Erythroblast (primary cell): Measurements from ENCODE around the gene QRFP.

Source experiments
- GATA1 ChIP-seq: IDR thresholded peaks from 2 replicates; pipeline ENCODE4 v1.6.1; 2011; ENCODE audit warnings: low read depth, mild to moderate bottlenecking, control low read depth, low read length, moderate library complexity
- POLR2A ChIP-seq: IDR thresholded peaks from 2 replicates; pipeline ENCODE4 v1.6.1; 2011; ENCODE audit warnings: mild to moderate bottlenecking, low read length

- no peak for TF ChIP-seq POLR2A
- no peak for TF ChIP-seq GATA1
Measured at GRCh38 chr9:130872093-130872492, 24.5 kb downstream of the QRFP start.
